ENCODE results near the gene MTURN. TPM values are rescaled to one million over a fixed set of nuclear protein-coding genes. Genes with fewer than 3 reads are reported as not detected.

The MTURN gene
- total RNA-seq, 1 experiment from 2014 or later, result 7.5 TPM

GRCh38 chr7:30199271-30199670 is 64.5 kb downstream of the MTURN start:
- no peak for DNase-seq (ENCODE audit: unreplicated experiment)
- H3K27ac Mint-ChIP-seq (ENCODE audit: low read depth, unreplicated experiment), result no peak overlapping the region
- TF ChIP-seq, protein P1, sequence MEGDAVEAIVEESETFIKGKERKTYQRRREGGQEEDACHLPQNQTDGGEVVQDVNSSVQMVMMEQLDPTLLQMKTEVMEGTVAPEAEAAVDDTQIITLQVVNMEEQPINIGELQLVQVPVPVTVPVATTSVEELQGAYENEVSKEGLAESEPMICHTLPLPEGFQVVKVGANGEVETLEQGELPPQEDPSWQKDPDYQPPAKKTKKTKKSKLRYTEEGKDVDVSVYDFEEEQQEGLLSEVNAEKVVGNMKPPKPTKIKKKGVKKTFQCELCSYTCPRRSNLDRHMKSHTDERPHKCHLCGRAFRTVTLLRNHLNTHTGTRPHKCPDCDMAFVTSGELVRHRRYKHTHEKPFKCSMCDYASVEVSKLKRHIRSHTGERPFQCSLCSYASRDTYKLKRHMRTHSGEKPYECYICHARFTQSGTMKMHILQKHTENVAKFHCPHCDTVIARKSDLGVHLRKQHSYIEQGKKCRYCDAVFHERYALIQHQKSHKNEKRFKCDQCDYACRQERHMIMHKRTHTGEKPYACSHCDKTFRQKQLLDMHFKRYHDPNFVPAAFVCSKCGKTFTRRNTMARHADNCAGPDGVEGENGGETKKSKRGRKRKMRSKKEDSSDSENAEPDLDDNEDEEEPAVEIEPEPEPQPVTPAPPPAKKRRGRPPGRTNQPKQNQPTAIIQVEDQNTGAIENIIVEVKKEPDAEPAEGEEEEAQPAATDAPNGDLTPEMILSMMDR (IDR thresholded peaks at IDR 0.05; ENCODE audit: unreplicated experiment), result no peak
- intact Hi-C loops (cut with micrococcal nuclease), result no loop called here
- no peak overlapping the region for H3K4me3 Mint-ChIP-seq (ENCODE audit: unreplicated experiment)
- H3K27me3 Mint-ChIP-seq (ENCODE audit: insufficient read depth, unreplicated experiment), result no peaks in the 10 kb centered on the region
- CTCF ChIA-PET, result interaction anchor here (1.3 kb wide), 1 partner anchor 26 kb away, joined by 3 read pairs; no protein-coding TSS in a partner anchor
- POLR2A ChIA-PET, result no interaction called here
- no TSS peak for BruUV-seq (replicated peaks)
- H3K4me1 Mint-ChIP-seq (ENCODE audit: insufficient read depth, unreplicated experiment), result no peaks in the 10 kb centered on the region
- peaks cover 13% of the 10 kb centered on the region for H3K9me3 Mint-ChIP-seq (ENCODE audit: unreplicated experiment)
- no peaks in the 10 kb centered on the region for H3K36me3 Mint-ChIP-seq (ENCODE audit: insufficient read depth, unreplicated experiment)

GRCh38 chr7:30200591-30200990 is 65.8 kb downstream of the MTURN start:
- no peak for DNase-seq (ENCODE audit: unreplicated experiment)
- Mint-ChIP-seq H3K4me1 (ENCODE audit: insufficient read depth, unreplicated experiment) (no peaks in the 10 kb centered on the region), H3K36me3 (ENCODE audit: insufficient read depth, unreplicated experiment) (no peaks in the 10 kb centered on the region), H3K4me3 (ENCODE audit: unreplicated experiment) (no peak overlapping the region), H3K9me3 (ENCODE audit: unreplicated experiment) (peaks cover 5% of the 10 kb centered on the region), H3K27me3 (ENCODE audit: insufficient read depth, unreplicated experiment) (no peaks in the 10 kb centered on the region), H3K27ac (ENCODE audit: low read depth, unreplicated experiment) (no peak overlapping the region)
- ChIA-PET POLR2A (interaction anchor here (1.1 kb wide), 1 partner anchor 28 kb away, joined by 3 read pairs; no protein-coding TSS in a partner anchor), CTCF (no interaction called here)
- intact Hi-C loops (cut with micrococcal nuclease), result no loop called here
- TF ChIP-seq, protein P1 (IDR thresholded peaks at IDR 0.05; ENCODE audit: unreplicated experiment), result no peak
- no TSS peak for BruUV-seq (replicated peaks)

DNA sequence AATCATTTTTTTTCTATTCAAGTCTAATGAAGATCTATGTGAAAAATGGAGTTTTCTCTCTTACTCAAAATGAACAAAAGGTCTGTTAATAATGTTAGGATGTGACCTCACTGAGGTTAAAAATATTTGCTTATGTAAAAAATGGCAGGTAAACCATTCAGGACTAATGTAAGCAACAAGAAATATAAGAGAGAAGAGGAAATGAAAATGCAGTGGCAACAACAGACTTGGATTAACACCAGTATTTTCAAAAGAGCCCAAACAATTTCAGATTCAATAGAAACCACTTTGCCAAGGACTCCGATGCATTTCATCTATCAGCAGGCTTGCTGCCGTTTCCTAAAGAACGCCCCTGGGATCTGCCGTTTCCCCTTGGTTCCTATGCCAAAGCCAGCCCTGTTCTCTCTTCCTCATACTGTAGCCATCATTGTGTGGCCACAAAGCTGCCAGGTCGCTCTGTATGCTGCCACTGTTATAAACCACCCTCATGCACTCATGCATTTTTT is 66.4 kb downstream of the MTURN start:
- CTCF ChIA-PET, result interaction anchor here (1.0 kb wide), 1 partner anchor 19 kb away, joined by 4 read pairs; no protein-coding TSS in a partner anchor

GRCh38 chr7:30201921-30202320 is 67.1 kb downstream of the MTURN start:
- no peaks in the 10 kb centered on the region for H3K36me3 Mint-ChIP-seq (ENCODE audit: insufficient read depth, unreplicated experiment)
- no peaks in the 10 kb centered on the region for H3K9me3 Mint-ChIP-seq (ENCODE audit: unreplicated experiment)
- TF ChIP-seq, protein P1 (IDR thresholded peaks at IDR 0.05; ENCODE audit: unreplicated experiment), result no peak
- H3K27me3 Mint-ChIP-seq (ENCODE audit: insufficient read depth, unreplicated experiment), result no peaks in the 10 kb centered on the region
- H3K27ac Mint-ChIP-seq (ENCODE audit: low read depth, unreplicated experiment), result no peak overlapping the region
- POLR2A ChIA-PET, result interaction anchor here (0.6 kb wide), 1 partner anchor 24 kb away, joined by 4 read pairs; no protein-coding TSS in a partner anchor
- intact Hi-C loops (cut with micrococcal nuclease), result no loop called here
- no peak for DNase-seq (ENCODE audit: unreplicated experiment)
- no TSS peak for BruUV-seq (replicated peaks)
- CTCF ChIA-PET, result interaction anchor here (1.0 kb wide), 1 partner anchor 20 kb away, joined by 4 read pairs; no protein-coding TSS in a partner anchor
- H3K4me1 Mint-ChIP-seq (ENCODE audit: insufficient read depth, unreplicated experiment), result peaks cover 12% of the 10 kb centered on the region
- H3K4me3 Mint-ChIP-seq (ENCODE audit: unreplicated experiment), result no peak overlapping the region

More for the DNA sequence above, 66.4 kb downstream of the MTURN start:
- no TSS peak for BruUV-seq (replicated peaks)
- H3K36me3 Mint-ChIP-seq (ENCODE audit: insufficient read depth, unreplicated experiment), result no peaks in the 10 kb centered on the region
- peaks cover 5% of the 10 kb centered on the region for H3K4me1 Mint-ChIP-seq (ENCODE audit: insufficient read depth, unreplicated experiment)
- H3K9me3 Mint-ChIP-seq (ENCODE audit: unreplicated experiment), result no peaks in the 10 kb centered on the region
- no peak overlapping the region for H3K4me3 Mint-ChIP-seq (ENCODE audit: unreplicated experiment)
- H3K27ac Mint-ChIP-seq (ENCODE audit: low read depth, unreplicated experiment), result no peak overlapping the region
- intact Hi-C loops (cut with micrococcal nuclease), result no loop called here
- no peaks in the 10 kb centered on the region for H3K27me3 Mint-ChIP-seq (ENCODE audit: insufficient read depth, unreplicated experiment)
- TF ChIP-seq, protein P1 (IDR thresholded peaks at IDR 0.05; ENCODE audit: unreplicated experiment), result no peak
- no peak for DNase-seq (ENCODE audit: unreplicated experiment)
- POLR2A ChIA-PET, result interaction anchor here (0.6 kb wide), 1 partner anchor 25 kb away, joined by 4 read pairs; no protein-coding TSS in a partner anchor
